Activated CD8-positive, alpha-beta T cell treated with anti-CD3 and anti-CD28 coated beads for 36 hours (primary cell): ENCODE measurements around the gene DRC1. TPM values are rescaled to one million over a fixed set of nuclear protein-coding genes. Genes with fewer than 3 reads are reported as not detected.

Source experiments
- ATAC-seq: fragments of 200-7000 bp; cut with Tn5 transposase; one replicate; pipeline ENCODE4 v1.10.0; 2021; ENCODE audit warnings: mild to moderate bottlenecking, moderate library complexity
- CTCF ChIA-PET: fragments of 350-600 bp; sonication (Branson Sonifier 250); formaldehyde crosslinking; loops from one replicate; lab custom pipeline; 2021; ENCODE audit warnings: antibody characterized with exemption; lab: Charles Lee
- POLR2A ChIA-PET: fragments of 350-600 bp; sonication (Branson Sonifier 250); formaldehyde crosslinking; loops from one replicate; lab custom pipeline; 2021; ENCODE audit warnings: antibody characterized with exemption; lab: Charles Lee
- DNase-seq: peaks from one replicate; pipeline ENCODE4 v3.0.0-alpha.2; 2020
- H3K27ac Mint-ChIP-seq: one replicate; pipeline ENCODE4 v1.8.0; 2021; ENCODE audit warnings: mild to moderate bottlenecking, mixed read lengths
- H3K27me3 Mint-ChIP-seq: one replicate; pipeline ENCODE4 v1.8.0; 2021; ENCODE audit warnings: mixed read lengths
- H3K36me3 Mint-ChIP-seq: one replicate; pipeline ENCODE4 v1.8.0; 2021; ENCODE audit warnings: low read depth, mixed read lengths
- H3K4me1 Mint-ChIP-seq: one replicate; pipeline ENCODE4 v1.8.0; 2021; ENCODE audit warnings: low read depth, mixed read lengths
- H3K4me3 Mint-ChIP-seq: one replicate; pipeline ENCODE4 v1.8.0; 2021; ENCODE audit warnings: mild to moderate bottlenecking, moderate library complexity, mixed read lengths
- H3K9me3 Mint-ChIP-seq: one replicate; pipeline ENCODE4 v1.8.0; 2021; ENCODE audit warnings: mixed read lengths
- CTCF ChIP-seq: fragments of 200-600 bp; IDR thresholded peaks from one replicate; pipeline ENCODE4 v1.8.0; 2022; ENCODE audit warnings: antibody characterized with exemption, mild to moderate bottlenecking
- intact Hi-C: fragments of 100-400 bp; cut with micrococcal nuclease; formaldehyde crosslinking; loops from one replicate; pipeline ENCODE4 v1.10.0; 2022
- total RNA-seq, 2 experiments: library from RNA; stranded (reverse); gene quantifications; one replicate each; pipeline ENCODE4 v1.2.3, GENCODE V29; 2021

Gene DRC1
- total RNA-seq, 2 experiments from 2014 or later = not detected

GRCh38 chr2:26483957-26484565 lies 82.3 kb downstream of the DRC1 start:
- intact Hi-C loops = no loop called here
- Mint-ChIP-seq H3K4me1 (no peaks in the 10 kb centered on the region), H3K9me3 (no peaks in the 10 kb centered on the region), H3K27ac (no peak overlapping the region), H3K36me3 (no peaks in the 10 kb centered on the region), H3K27me3 (no peaks in the 10 kb centered on the region), H3K4me3 (no peak overlapping the region)
- ATAC-seq (no peak), DNase-seq (no peak)
- CTCF ChIA-PET = interaction anchor here (1.0 to 1.1 kb wide), 2 partner anchors 15 to 19 kb away, joined by 3 read pairs; no protein-coding TSS in a partner anchor
- no peak for TF ChIP-seq CTCF
- POLR2A ChIA-PET = no interaction called here

- Mint-ChIP-seq H3K27me3 (no peaks in the 10 kb centered on the region), H3K4me3 (no peak overlapping the region), H3K4me1 (no peaks in the 10 kb centered on the region), H3K9me3 (no peaks in the 10 kb centered on the region), H3K27ac (no peak overlapping the region), H3K36me3 (no peaks in the 10 kb centered on the region)
- ATAC-seq = no peak
- TF ChIP-seq CTCF = no peak
- no peak for DNase-seq
- ChIA-PET CTCF (interaction anchor here (1.0 to 1.1 kb wide), 2 partner anchors 15 to 18 kb away, joined by 3 read pairs; no protein-coding TSS in a partner anchor), POLR2A (interaction anchor here (0.7 kb wide), 1 partner anchor 18 kb away, joined by 3 read pairs; no protein-coding TSS in a partner anchor)
- intact Hi-C loops = no loop called here
Observed at GRCh38 chr2:26484579-26484978, 82.9 kb downstream of the DRC1 start.

- POLR2A ChIA-PET = interaction anchor here (0.7 to 0.9 kb wide), 2 partner anchors 19 to 48 kb away, joined by 3 read pairs; no protein-coding TSS in a partner anchor
- no peak for TF ChIP-seq CTCF
- Mint-ChIP-seq H3K27ac (no peak overlapping the region), H3K27me3 (no peaks in the 10 kb centered on the region), H3K9me3 (no peaks in the 10 kb centered on the region), H3K36me3 (no peaks in the 10 kb centered on the region), H3K4me1 (no peaks in the 10 kb centered on the region), H3K4me3 (no peak overlapping the region)
- ATAC-seq = no peak
- CTCF ChIA-PET = interaction anchor here (3.1 kb wide), 1 partner anchor 18 kb away, joined by 13 read pairs; no protein-coding TSS in a partner anchor
- DNase-seq = no peak
- intact Hi-C loops = no loop called here
Observed at GRCh38 chr2:26485099-26485498, 83.4 kb downstream of the DRC1 start.

- Mint-ChIP-seq H3K4me1 (no peaks in the 10 kb centered on the region), H3K4me3 (no peak overlapping the region), H3K9me3 (no peaks in the 10 kb centered on the region), H3K27me3 (no peaks in the 10 kb centered on the region), H3K27ac (no peak overlapping the region), H3K36me3 (no peaks in the 10 kb centered on the region)
- ATAC-seq (no peak), DNase-seq (no peak)
- CTCF ChIA-PET = interaction anchor here (1.7 to 3.1 kb wide), 2 partner anchors 16 to 17 kb away, joined by 3 to 13 read pairs; no protein-coding TSS in a partner anchor
- no peak for TF ChIP-seq CTCF
- POLR2A ChIA-PET = interaction anchor here (0.9 kb wide), 1 partner anchor 47 kb away, joined by 3 read pairs; no protein-coding TSS in a partner anchor
- intact Hi-C loops = no loop called here
Observed at GRCh38 chr2:26485725-26486418, 84.2 kb downstream of the DRC1 start.
